HG03442 (cell line): ENCODE results near the gene ZNF621.

Experiments
- ATAC-seq: cut with Tn5 transposase; IDR thresholded peaks from one replicate; pipeline ENCODE4 v1.9.1; 2021; ENCODE audit warnings: mild to moderate bottlenecking, moderate library complexity; ENCODE audit not compliant: unreplicated experiment

ZNF621 gene

GRCh38 chr3:40524568-40525285 is at the start of gene ZNF621:
TSS of gene ZNF621 (plus strand) at chr3:40524960. CDS start at chr3:40525841, 881 bp downstream.
- ATAC-seq: peak; percentile 98

- ATAC-seq: peak; percentile 86
Measured at GRCh38 chr3:40476478-40477470, 48.0 kb upstream of the ZNF621 start, which contains the start of gene ZNF619. TSS of gene ZNF619 (plus strand) at chr3:40477122. CDS start at chr3:40477980, 858 bp downstream.

GRCh38 chr3:40477666-40478065 is 47.1 kb upstream of the ZNF621 start:
- ATAC-seq: no peak

GRCh38 chr3:40487172-40487571 is 37.6 kb upstream of the ZNF621 start:
- ATAC-seq: no peak

GRCh38 chr3:40490916-40491315 is 33.8 kb upstream of the ZNF621 start:
- ATAC-seq: no peak

- ATAC-seq: no peak
Measured at GRCh38 chr3:40494698-40495097, 30.1 kb upstream of the ZNF621 start.

- ATAC-seq: no peak
Measured at GRCh38 chr3:40497288-40497687, 27.5 kb upstream of the ZNF621 start.

- no peak for ATAC-seq
Measured at GRCh38 chr3:40499952-40500351, 24.8 kb upstream of the ZNF621 start.

- ATAC-seq: no peak
Measured at GRCh38 chr3:40502034-40502433, 22.7 kb upstream of the ZNF621 start.

- no peak for ATAC-seq
Measured at GRCh38 chr3:40504636-40505430, 19.9 kb upstream of the ZNF621 start.

GRCh38 chr3:40505599-40506462 is 18.9 kb upstream of the ZNF621 start, which contains the start of gene ZNF620:
TSS of gene ZNF620 (plus strand) at chr3:40506039. CDS start at chr3:40506353, 314 bp downstream.
- peak; percentile 77 for ATAC-seq

GRCh38 chr3:40511031-40511718 is 13.6 kb upstream of the ZNF621 start:
- no peak for ATAC-seq

- no peak for ATAC-seq
Measured at GRCh38 chr3:40516201-40516600, 8.6 kb upstream of the ZNF621 start.

- ATAC-seq: no peak
Measured at GRCh38 chr3:40518067-40518466, 6.7 kb upstream of the ZNF621 start.

- ATAC-seq: no peak
Measured at GRCh38 chr3:40518848-40519247, 5.9 kb upstream of the ZNF621 start.

- no peak for ATAC-seq
Measured at GRCh38 chr3:40521254-40521653, 3.5 kb upstream of the ZNF621 start.

- no peak for ATAC-seq
Measured at GRCh38 chr3:40523781-40524180, 979 bp upstream of the ZNF621 start.

GRCh38 chr3:40524222-40524567 is 565 bp upstream of the ZNF621 start:
- ATAC-seq: no peak

- no peak for ATAC-seq
Measured at GRCh38 chr3:40528426-40528825, 3.7 kb downstream of the ZNF621 start.
